Posterior vena cava (tissue), 2 donors: ENCODE measurements around the gene KCNH6. TPM values are rescaled to one million over a fixed set of nuclear protein-coding genes. Genes with fewer than 3 reads are reported as not detected.

Experiments used
- DNase-seq: peaks from one replicate; pipeline ENCODE4 v3.0.0-alpha.2; 2020; ENCODE audit warnings: low spot score
- intact Hi-C, 2 donors: fragments of 100-400 bp; cut with DNase I; formaldehyde crosslinking; loops; one replicate each; pipeline versions ENCODE4 v1.14.1 to v1.14.2; 2022 to 2023
- total RNA-seq, 2 donors: library from RNA; stranded (reverse); fragmentation: NEBNext Ultra II Directional; extraction: Animal tissue kit (Norgen Biotek cat#: 25700); gene quantifications; one replicate each; pipeline ENCODE4 v1.2.1, GENCODE V29; 2021
- donor health status: DM: yes; HTN: yes; CAD: no.
- donor health status: DM: yes; HTN: yes; CAD: no.

The KCNH6 gene
- total RNA-seq, 2 donors from 2014 or later, result not detected

DNA sequence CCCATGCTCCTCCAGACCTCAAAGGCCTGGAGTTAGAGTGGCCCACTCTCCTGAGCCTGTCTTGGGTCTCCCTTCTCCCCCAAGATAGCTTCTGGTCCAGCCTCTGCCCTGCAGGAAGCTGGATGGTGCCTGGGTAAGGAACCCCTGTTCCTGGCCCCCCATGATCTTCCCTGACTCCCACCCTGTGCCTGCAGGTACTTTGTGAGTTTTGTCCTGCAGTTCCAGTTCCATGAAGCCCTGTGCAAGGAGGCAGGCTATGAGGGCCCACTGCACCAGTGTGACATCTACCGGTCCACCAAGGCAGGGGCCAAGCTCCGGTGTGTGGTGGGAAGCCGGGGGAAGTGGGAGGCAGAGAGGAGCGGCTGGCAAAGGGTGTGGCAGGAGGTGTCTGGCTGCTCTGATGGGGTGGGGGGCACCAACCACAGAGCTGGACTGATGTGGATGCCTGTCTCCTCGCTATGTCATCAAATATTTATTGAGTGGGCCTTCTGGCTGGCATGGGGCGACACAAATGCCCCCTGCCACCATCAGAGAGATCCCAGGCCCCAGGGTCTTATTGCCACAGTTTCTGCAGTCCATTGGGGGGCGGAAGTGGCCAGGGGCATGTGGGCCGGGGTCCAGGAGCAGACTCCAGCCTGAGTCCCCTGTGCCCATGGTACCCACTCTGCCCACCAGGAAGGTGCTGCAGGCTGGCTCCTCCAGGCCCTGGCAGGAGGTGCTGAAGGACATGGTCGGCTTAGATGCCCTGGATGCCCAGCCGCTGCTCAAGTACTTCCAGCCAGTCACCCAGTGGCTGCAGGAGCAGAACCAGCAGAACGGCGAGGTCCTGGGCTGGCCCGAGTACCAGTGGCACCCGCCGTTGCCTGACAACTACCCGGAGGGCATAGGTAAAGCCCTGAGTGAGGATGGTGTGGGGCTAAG, 39.2 kb upstream of the KCNH6 start:
- DNase-seq, result no peak
- intact Hi-C loops, result no loop called here

DNA sequence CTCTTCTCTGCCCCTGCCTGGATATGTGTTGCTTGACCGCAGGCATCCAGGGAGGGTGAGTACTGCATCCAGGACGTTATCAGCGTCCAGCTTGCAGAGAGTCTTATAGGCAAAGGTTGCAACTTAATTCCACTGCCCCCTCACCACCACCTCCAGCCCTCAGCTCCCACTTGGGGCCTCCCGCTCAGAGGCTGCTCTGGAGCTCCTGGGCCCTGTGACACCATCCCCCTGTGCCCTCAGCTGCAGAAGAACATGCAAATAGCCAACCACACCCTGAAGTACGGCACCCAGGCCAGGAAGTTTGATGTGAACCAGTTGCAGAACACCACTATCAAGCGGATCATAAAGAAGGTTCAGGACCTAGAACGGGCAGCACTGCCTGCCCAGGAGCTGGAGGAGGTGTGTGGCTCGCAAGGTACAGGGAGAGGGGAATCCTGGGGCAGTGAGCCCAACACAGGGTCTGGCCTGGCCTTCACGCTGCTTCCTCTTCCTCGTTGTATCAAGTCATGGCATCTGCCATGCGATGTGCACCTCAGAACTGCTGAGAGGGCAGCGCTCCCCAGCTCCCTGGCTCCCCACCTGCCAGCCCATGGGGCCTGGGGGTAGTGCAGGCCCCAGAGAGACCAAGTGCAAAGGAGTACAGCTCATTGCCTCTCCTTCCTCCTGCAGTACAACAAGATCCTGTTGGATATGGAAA, 36.7 kb upstream of the KCNH6 start:
- intact Hi-C loops, result no loop called here
- no peak for DNase-seq

DNA sequence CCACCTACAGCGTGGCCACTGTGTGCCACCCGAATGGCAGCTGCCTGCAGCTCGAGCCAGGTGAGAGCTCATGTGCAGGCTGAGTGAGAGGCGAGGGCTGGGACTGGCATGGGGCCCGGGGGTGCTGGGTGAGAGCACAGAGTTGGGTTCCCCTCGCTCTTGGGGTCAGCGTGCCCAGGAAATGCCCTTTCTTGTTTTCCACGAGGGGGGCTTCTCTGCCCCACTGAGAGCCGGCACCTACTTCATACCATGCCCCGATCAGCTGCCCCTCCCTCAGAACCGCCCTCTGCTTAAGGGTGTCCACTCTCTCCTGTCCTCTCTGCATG, 36.2 kb upstream of the KCNH6 start:
- intact Hi-C loops, result no loop called here
- DNase-seq, result no peak

DNA sequence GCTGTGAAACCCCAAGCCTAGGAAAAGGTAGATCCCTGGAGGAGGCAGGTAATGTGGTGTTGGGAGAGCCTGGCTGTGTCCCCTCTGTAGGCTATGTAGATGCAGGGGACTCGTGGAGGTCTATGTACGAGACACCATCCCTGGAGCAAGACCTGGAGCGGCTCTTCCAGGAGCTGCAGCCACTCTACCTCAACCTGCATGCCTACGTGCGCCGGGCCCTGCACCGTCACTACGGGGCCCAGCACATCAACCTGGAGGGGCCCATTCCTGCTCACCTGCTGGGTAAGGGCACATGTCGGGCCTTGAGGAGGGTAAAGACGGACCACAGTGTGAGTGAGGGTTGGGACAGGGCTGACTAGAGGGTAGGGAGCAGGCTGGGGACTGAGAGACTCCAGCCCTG, 34.3 kb upstream of the KCNH6 start:
- intact Hi-C loops, result no loop called here
- no peak for DNase-seq

DNA sequence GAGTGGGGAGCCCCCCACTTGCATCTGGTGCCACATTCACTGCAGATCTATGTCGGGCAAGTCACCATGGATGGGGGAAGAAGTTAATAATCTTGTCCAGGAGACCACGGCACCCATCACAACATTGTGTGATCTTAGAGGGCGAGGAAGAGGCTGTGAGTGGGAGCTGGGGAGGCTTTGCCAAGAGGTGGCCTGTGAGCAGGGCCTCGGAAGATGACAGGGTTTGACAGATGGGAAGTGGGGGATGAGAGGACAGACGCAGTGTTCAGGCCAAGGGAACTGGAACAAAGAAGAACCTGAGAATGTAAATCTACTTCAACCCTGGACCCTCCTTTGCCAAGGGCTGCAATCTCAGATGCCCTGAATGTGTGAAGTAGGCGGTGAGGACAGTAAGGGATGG, 33.9 kb upstream of the KCNH6 start:
- no peak for DNase-seq
- intact Hi-C loops, result no loop called here

DNA sequence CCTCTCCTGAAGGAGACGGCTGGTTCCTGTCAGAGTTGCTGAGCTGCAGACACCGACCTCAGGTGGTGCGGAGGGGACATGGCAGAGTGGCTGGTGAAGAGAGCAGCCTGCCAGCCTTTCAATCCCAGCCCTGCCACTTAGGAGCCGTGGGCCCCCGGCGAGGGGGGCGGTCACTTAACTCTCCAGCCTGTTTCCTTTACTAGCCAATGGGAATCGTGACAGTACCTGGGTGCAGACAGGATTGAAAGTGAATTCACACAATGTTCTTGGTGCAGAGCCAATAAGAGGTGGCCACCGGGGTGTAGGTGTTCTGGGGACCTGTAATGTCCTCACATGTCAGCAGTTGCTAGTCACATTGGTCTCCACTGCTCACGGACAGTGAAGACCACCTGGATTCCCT, 32.8 kb upstream of the KCNH6 start:
- intact Hi-C loops, result no loop called here
- no peak for DNase-seq

DNA sequence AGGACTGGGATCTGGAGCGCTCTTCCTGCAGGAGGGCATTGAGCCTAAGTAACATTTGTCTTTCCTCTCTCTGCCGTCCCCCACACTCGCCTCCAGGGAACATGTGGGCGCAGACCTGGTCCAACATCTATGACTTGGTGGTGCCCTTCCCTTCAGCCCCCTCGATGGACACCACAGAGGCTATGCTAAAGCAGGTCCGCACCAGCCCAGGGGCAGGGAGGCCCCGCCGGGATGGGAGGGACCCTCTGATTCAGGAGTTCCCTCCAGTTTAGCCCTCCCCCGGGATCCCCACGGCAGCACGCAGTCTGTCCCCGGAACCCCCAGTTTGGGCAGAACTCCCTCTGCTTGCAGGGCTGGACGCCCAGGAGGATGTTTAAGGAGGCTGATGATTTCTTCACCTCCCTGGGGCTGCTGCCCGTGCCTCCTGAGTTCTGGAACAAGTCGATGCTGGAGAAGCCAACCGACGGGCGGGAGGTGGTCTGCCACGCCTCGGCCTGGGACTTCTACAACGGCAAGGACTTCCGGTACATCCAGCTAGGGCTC, 32.2 kb upstream of the KCNH6 start:
- intact Hi-C loops, result no loop called here
- no peak for DNase-seq

DNA sequence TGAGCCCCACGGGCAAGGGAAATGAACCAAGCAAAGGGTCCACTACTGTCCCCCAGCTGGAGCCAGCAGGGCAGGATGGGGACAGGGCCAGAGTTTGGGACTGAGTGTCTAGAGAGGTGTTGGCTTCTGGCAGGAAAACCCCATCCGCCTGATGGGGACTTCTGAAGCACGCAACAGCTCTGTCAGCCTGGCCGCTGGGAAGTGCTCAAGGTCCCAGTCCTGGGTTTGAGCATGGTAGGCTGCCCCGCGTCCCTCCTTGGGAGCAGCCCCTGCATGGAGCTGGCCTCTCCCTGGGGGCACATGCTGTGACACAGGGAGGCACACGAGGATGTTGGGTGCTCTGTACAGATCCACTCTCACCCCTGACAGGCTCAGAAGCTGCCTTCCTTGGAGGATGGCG, 31.7 kb upstream of the KCNH6 start:
- DNase-seq, result no peak
- intact Hi-C loops, result no loop called here

DNA sequence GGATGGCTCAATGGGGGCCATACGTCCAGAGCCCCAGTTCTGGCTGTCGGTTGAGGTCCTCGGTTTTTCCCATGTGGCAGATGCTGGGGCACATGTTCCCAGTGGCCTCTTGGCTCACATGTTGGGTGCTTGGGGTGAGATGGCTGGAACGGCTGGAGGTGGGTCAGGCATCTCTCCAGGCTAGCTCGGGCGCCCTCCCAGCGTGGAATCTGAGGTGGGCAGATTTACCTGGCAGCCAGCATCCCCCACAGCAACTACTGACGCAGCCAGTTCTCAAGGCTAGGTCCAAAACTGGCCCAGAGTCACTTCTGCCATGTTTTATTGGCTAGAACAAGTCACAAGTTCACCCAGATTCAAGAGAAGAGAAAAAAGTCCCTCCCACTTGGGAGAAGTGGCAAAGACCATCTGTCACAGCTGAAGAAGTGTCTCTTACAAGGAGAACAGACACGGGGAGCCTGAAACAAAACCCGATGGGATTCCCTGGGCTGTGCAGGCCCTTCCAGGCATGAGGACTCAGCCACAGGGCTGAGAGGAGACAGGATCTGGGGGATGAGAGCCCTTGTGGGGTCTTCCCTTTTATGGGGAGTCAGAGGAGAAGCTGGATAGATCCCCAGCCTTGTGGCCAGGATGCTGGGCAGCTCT, 31.1 kb upstream of the KCNH6 start:
- intact Hi-C loops, result no loop called here
- no peak for DNase-seq

DNA sequence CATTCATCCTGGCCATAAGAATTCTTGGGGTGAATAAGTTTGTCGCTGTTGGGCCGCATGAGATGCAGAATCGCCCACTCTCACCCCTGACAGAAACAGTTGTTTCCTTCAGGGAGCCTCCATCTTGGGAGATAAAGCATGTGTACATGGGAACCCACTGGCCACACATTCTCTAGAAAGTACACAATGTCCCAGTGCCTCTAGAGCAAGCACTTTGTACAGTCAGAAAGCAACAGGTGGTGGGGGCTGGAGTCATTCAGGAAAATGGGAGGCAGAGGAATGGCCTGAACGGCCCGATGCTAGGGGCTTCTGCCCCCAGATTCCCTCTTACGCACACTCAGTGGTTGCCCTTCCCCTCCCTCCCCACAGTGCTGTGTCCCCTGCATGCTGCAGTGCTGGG, 30.2 kb upstream of the KCNH6 start:
- intact Hi-C loops, result no loop called here
- no peak for DNase-seq

DNA sequence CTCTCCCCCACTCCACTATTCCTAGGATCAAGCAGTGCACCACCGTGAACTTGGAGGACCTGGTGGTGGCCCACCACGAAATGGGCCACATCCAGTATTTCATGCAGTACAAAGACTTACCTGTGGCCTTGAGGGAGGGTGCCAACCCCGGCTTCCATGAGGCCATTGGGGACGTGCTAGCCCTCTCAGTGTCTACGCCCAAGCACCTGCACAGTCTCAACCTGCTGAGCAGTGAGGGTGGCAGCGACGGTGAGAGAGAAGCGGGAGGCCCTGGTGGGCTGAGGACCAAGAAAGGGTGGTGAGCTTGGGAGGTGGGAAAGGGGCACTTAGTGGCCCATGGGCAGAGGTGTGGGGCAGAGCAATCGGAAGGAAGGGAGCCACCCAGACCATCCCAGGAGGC, 29.7 kb upstream of the KCNH6 start:
- intact Hi-C loops, result no loop called here
- DNase-seq, result no peak

DNA sequence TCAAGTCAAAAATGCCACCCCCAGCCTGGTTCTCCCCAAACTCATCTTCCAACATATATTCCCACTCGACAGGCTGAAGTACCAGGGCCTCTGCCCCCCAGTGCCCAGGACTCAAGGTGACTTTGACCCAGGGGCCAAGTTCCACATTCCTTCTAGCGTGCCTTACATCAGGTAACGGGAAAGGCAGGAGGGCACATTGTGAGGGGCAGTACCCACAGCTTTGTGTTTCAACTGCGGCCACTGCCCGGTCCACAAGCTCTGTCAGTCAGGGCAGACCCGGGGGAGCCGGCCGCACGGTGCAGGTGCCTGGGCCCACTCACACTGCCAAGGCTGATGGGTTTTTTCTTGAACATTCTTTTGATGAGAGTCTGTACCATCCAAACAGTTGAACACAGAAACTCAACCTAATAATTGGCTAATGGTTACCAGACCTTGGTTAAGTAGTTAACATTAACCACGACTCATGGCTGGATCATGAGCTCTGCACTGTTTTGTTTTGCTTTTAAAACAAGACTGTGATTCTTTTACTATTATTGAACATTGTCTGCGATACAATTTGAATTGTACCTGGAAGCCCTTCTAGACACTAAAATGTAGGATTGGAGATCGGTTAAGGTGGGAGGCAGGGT, 28.7 kb upstream of the KCNH6 start:
- no peak for DNase-seq
- intact Hi-C loops, result no loop called here

DNA sequence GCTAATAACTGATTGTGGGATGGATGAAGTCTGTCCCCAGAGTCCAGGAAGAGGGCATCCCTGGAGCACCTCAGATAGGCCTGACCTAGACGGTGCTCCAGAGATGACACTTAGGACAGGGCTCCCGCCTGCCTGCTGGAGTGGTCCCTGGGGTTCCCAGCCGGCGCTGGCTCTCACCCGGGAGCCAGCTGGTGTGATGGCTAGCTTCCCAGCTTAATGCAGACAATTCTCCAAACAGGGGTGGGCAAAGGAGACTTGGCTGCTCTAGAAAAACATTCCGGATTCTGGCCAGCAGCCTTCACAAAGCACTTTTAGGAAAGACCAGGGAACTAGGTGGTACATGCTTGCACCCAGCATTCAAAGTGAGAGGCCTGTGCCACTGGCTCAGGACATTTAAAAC, 27.7 kb upstream of the KCNH6 start:
- intact Hi-C loops, result no loop called here
- no peak for DNase-seq

DNA sequence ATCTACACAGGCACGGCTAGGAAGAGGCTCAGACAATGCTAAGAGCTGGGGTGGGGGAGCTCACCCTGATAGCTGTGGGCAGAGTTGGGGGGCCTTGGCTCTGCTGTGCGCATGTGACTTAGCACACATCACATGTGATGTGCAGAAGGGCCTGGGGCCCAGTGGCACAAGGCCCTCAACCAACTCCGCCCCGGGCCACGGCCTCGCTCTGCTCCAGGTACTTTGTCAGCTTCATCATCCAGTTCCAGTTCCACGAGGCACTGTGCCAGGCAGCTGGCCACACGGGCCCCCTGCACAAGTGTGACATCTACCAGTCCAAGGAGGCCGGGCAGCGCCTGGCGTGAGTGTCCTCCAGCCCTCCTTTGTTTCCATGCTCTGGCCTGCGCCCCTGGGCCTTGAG, 27.0 kb upstream of the KCNH6 start:
- intact Hi-C loops, result no loop called here
- DNase-seq, result no peak

DNA sequence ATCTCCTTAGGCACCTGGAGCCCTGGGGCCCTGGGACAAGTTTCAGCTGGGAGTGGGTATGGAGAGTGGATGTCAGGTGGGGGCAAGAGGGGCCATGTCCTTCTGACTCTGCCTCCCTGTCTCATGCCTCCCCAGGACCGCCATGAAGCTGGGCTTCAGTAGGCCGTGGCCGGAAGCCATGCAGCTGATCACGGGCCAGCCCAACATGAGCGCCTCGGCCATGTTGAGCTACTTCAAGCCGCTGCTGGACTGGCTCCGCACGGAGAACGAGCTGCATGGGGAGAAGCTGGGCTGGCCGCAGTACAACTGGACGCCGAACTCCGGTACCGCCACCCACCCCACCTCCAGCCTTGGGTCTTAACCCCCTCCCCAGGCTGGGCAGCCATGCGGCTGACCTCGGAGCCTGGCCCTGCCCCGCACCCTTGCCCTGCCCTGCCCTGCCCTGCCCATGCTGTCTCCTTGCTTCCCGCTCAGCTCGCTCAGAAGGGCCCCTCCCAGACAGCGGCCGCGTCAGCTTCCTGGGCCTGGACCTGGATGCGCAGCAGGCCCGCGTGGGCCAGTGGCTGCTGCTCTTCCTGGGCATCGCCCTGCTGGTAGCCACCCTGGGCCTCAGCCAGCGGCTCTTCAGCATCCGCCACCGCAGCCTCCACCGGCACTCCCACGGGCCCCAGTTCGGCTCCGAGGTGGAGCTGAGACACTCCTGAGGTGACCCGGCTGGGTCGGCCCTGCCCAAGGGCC, 26.3 kb upstream of the KCNH6 start:
- DNase-seq, result no peak
- intact Hi-C loops, result no loop called here

DNA sequence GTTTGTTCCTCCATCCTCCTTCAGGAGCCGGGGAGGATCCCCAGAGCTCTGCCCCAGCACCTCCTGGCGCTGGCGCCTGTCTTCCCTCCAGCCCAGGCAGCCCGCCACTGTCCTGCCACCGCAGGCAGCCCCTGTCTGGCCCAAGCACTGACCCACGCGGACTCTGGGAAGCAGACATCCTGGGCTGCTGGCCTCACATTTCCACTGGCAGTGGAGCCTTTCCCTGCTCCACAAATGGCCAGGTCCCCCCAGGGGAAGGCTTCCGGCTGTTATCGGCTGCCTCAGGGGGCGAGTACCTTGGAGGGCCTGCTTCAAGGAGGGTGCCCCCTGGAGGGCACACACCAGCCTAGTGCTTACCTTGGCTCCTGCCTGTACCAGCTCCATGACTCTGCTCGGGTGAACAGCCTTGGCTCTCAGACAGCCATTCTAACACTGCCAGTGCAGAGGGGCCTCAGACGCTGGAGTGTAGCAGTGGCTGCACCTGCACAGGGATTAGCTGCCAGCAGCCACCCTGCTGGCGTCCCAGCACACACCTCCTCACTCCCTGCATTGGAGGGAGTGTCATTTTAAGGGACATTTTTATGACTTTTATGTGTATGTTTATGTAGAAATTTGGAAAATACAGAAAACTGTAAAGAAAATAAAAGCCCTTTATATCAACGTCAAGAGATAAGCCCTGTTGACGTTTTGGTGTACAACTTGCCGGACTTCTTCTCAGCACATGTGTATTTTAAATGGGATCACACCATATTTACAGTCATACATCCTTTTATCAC, 25.3 kb upstream of the KCNH6 start:
- DNase-seq, result no peak
- intact Hi-C loops, result no loop called here

DNA sequence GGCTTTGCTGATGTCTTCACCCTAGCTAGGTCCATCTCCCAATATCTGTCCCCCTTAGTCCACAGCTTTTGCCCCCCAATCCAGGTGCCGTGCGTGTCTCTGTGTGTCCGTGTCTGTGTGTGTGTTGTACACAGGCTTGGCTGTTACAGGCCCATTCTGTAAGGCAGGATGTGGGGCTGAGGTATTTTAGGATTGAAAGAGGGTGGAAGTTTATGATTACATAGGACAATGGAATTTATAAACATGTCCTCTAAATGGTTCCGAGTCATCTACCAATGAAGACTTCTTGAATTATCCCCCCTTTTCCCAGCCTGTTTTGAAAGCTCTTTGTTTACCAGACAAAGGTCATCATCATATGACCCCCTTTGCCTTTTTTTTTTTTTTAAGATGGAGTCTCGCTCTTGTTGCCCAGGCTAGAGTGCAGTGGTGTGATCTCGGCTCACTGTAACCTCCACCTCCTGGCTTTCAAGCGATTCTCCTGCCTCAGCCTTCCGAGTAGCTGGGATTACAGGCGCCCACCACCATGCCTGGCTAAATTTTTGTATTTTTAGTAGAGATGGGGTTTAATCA, 24.4 kb upstream of the KCNH6 start:
- DNase-seq, result no peak
- intact Hi-C loops, result no loop called here
